Adipocyte (in vitro differentiated cells): ENCODE measurements around the gene BEX3.

Source experiments
- DNase-seq: peaks from one replicate; pipeline ENCODE4 v3.0.0-alpha.2; 2015; ENCODE audit warnings: low read depth
- H3K27me3 ChIP-seq: replicated peaks from 2 replicates; pipeline ENCODE4 v1.7.0; 2013; ENCODE audit warnings: mild to moderate bottlenecking, low read length, moderate library complexity; ENCODE audit not compliant: control insufficient read depth, insufficient read depth
- H3K36me3 ChIP-seq: 2 replicates; pipeline ENCODE4 v1.7.0; 2013; ENCODE audit warnings: low read length, mild to moderate bottlenecking, moderate library complexity; ENCODE audit not compliant: control insufficient read depth, insufficient read depth, severe bottlenecking
- H3K4me1 ChIP-seq: 2 replicates; pipeline ENCODE4 v1.7.0; 2013; ENCODE audit warnings: mild to moderate bottlenecking, low read length, moderate library complexity; ENCODE audit not compliant: control insufficient read depth, insufficient read depth
- H3K4me3 ChIP-seq: 2 replicates; pipeline ENCODE4 v1.7.0; 2013; ENCODE audit warnings: mild to moderate bottlenecking, low read length, moderate library complexity
- H3K9ac ChIP-seq: 2 replicates; pipeline ENCODE4 v1.7.0; 2013; ENCODE audit warnings: mild to moderate bottlenecking, low read length, moderate library complexity
- H3K9me3 ChIP-seq: 2 replicates; pipeline ENCODE4 v1.7.0; 2013; ENCODE audit warnings: mild to moderate bottlenecking, low read length, moderate library complexity; ENCODE audit not compliant: control insufficient read depth

BEX3 gene

DNA sequence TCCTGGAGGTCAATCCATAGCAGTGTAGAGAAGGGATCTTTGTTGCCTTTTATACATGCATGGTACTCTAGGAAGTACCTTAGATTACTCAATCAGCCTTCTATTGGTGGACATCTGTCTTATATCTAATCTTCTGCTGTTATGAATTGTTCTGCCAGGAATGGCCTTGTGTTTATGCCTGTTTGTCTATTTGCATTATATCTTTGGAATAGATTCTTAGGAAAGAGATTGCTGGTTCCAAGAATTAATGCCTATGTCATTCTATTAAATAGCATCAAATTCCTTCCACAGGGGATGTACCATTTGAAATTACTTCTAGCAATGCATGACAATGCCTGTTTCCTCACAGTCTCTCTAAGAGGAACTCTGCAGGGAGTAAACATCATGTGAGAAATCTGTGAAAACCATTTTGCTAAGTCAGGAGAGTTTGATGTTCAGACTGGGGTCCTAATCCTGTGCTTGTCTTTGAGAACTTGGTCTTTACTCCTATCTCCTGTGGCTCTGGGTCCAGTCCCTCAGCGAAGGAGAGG is 42.5 kb downstream of the BEX3 start:
- peak; percentile 71 for DNase-seq
- Histone ChIP-seq H3K9me3 (no peaks in the 10 kb centered on the region), H3K36me3 (no peaks in the 10 kb centered on the region), H3K4me3 (no peak overlapping the region), H3K27me3 (peaks cover 4% of the 10 kb centered on the region), H3K4me1 (no peaks in the 10 kb centered on the region), H3K9ac (no peak overlapping the region)

DNA sequence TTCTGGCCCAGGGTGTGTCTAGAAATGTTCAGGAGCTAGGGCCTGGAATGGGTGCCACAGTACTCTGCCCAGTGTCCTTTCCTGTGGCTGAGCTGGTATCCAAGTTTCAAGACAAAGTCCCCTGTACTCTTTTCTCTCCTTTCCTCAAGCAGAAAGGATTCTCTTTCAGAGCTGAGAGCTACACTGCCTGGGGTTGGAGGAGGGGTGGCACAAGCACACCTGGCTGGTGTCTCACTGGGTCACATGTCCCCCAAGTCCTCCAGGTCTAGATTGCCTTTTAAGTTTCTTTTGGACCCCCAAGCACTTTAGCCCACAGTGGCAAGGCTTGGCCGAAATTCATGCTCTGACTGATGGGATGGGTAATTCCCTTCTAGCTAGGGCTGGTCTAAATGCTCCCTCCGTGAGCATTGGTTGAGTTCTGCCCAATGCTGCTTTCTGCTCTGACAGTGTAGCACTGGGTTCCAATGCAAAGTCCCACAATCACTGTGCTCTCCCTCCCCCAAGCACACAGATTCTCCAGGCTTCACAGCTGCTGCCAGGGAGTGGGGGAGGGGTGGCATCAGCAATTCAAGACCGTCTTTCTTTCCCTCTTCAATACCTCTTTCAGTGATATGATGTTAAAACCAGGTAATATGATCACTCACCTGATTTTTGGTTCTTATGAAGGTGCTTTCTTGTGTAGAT is 47.8 kb downstream of the BEX3 start:
- Histone ChIP-seq H3K9me3 (no peaks in the 10 kb centered on the region), H3K9ac (no peak overlapping the region), H3K4me3 (no peak overlapping the region), H3K27me3 (no peaks in the 10 kb centered on the region), H3K36me3 (no peaks in the 10 kb centered on the region), H3K4me1 (no peaks in the 10 kb centered on the region)
- DNase-seq = no peak
